Measurements from ENCODE around the gene PIK3C3. TPM values are rescaled to one million over a fixed set of nuclear protein-coding genes. Genes with fewer than 3 reads are reported as not detected.

The PIK3C3 gene
- total RNA-seq, result 28.4 and 62.2 TPM in 2 replicates

- peak; percentile 87 for DNase-seq (ENCODE audit: low read depth)
- TF ChIP-seq, protein P1, sequence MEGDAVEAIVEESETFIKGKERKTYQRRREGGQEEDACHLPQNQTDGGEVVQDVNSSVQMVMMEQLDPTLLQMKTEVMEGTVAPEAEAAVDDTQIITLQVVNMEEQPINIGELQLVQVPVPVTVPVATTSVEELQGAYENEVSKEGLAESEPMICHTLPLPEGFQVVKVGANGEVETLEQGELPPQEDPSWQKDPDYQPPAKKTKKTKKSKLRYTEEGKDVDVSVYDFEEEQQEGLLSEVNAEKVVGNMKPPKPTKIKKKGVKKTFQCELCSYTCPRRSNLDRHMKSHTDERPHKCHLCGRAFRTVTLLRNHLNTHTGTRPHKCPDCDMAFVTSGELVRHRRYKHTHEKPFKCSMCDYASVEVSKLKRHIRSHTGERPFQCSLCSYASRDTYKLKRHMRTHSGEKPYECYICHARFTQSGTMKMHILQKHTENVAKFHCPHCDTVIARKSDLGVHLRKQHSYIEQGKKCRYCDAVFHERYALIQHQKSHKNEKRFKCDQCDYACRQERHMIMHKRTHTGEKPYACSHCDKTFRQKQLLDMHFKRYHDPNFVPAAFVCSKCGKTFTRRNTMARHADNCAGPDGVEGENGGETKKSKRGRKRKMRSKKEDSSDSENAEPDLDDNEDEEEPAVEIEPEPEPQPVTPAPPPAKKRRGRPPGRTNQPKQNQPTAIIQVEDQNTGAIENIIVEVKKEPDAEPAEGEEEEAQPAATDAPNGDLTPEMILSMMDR (conservative IDR thresholded peaks at IDR 0.05; ENCODE audit: low read depth, low read length), result no peak
- H3K4me3 ChIP-seq (ENCODE audit: low read depth, low read length), result peak within 1 kb of the TSS; percentile 80
Measured at GRCh38 chr18:41954827-41955613, at the start of gene PIK3C3. PIK3C3 (plus strand) TSS chr18:41955234; CDS start chr18:41955292, 58 bp downstream.

DNA sequence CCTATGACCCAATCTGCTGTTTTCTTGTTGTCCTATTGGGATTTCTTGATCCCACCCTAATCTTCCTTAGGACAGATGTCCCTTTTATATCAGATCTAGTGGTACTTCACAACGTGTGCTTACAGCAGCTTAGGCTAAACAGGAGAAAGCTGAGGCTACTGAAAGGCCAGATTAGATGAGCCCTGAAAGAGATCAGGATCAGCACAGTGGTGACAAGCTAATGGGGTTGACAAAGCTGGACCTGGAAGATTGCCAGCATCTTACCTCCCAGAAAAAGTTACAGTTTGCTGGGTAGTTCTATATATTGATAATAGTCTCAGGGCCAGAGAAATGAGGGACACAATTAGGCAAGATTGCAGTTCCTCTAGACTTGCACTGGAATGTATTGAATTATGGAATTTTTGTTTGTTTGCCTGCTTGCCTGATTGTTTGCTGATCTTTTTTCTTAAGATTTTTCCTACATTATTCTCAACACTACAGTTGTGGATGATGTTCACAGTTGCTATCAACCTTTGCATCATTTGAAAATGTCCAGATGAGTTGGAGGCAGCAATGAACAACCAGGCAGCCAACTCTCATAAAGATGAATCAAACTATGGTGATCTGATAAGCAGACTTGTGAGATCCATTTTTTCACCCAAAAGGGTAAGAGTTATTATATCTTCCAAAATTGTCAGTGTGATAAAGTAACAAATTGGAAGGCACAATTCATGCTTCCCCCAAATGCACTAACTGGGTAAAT is 49.1 kb upstream of the PIK3C3 start:
- TF ChIP-seq, protein P1 (conservative IDR thresholded peaks at IDR 0.05; ENCODE audit: low read depth, low read length), result no peak
- H3K4me3 ChIP-seq (ENCODE audit: low read depth, low read length), result no peak overlapping the region
- DNase-seq (ENCODE audit: low read depth), result no peak

DNA sequence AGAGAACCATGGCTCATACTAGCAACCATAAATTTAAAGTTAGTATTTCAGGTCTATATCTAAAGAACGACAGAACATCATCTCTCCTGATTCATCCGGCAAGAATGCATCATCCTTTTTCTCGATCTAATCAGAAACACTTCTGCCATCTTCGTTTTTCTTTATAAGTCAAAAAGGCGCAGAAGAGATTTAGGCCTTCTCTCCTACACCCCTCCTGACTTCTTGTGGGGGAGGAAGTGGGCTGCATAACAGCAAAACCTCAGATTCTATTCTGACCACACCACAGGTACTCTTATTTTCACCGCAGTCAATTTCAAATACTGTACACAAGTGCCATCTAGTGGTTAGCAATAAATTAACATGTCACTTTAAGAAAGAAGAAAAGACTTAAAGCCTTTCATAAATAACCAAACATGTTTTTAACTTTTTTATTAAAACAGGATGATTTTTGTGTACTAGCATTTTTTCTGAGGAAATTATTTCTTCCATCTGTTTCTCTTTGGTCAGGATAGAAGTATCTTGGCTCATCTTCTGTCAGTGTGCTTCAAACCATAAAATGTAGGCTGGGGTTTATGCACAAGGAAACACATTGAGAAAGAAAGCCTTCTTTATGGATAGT is 48.4 kb upstream of the PIK3C3 start:
- DNase-seq (ENCODE audit: low read depth), result no peak
- TF ChIP-seq, protein P1 (conservative IDR thresholded peaks at IDR 0.05; ENCODE audit: low read depth, low read length), result peak; percentile 62
- no peak overlapping the region for H3K4me3 ChIP-seq (ENCODE audit: low read depth, low read length)

DNA sequence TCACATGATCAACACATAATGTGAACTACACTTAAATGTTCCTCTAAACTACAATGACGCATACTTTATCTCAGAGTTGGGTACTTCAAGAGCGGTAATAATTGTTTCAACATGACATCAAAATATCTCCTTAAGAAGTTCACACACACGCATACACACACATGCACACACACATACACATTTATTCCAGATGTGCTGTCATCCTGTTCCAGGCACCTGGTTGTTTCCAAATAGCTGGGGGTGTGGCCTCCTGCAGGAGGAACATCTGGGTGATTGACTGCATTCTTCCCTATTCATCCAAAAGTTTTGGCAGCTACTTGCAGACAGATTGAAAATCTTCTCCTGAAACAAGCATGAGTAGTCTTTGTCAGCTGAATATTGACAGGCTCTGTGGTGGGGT is 37.9 kb upstream of the PIK3C3 start:
- TF ChIP-seq, protein P1 (conservative IDR thresholded peaks at IDR 0.05; ENCODE audit: low read depth, low read length), result no peak
- no peak overlapping the region for H3K4me3 ChIP-seq (ENCODE audit: low read depth, low read length)
- no peak for DNase-seq (ENCODE audit: low read depth)

DNA sequence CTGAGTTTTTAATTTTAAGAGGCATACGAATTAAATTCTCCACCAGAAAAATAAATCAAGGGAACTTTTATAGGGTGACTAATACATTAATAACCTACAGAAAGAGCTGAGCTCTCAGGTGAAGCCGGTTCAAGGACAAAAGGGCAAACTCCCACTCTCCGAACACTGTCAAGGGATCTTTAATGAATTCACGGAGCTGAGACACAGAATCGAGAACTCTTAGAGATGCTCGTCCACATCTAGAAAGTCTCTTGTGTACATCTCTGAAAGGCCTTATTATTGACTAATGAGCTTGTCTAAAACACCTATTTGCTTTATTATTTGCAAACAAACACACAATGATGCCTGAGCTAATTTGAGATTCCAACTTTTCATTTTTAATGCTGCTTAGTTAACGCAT is 33.3 kb upstream of the PIK3C3 start:
- TF ChIP-seq, protein P1 (conservative IDR thresholded peaks at IDR 0.05; ENCODE audit: low read depth, low read length), result no peak
- H3K4me3 ChIP-seq (ENCODE audit: low read depth, low read length), result no peak overlapping the region
- no peak for DNase-seq (ENCODE audit: low read depth)

DNA sequence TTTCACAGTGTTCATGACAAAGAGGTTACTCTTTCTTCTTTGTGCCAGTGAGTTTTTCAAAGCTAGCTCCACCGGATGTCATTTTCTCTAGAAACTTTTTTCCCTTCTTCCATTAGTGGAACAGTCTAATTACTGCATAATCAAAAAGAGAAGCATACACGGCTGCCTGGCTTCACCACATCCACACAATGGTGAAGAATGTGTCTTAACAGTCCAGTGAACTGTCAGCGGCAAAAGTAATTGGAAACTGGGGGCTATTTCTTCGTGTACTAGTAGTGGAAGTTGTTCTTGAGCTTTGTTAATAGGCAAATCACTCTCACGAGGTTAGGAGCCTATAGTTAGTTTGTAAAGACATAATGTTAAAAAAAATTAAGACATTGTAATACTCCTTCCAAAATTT is 32.9 kb upstream of the PIK3C3 start:
- H3K4me3 ChIP-seq (ENCODE audit: low read depth, low read length), result no peak overlapping the region
- TF ChIP-seq, protein P1 (conservative IDR thresholded peaks at IDR 0.05; ENCODE audit: low read depth, low read length), result no peak

More for the DNA sequence above, 32.9 kb upstream of the PIK3C3 start:
- DNase-seq (ENCODE audit: low read depth), result no peak

Data from epithelial cell of proximal tubule (primary cell).